HCT116 (cell line): ENCODE results near the gene KISS1R.
A peak's percentile ranks its signal among the peaks of the same experiment; 100 is the strongest.

ENCODE experiments used
- ATF3 ChIP-seq: IDR thresholded peaks from 2 replicates; pipeline ENCODE4 v1.6.1; 2012
- CTCF ChIP-seq, 3 experiments: fragments of 200-600 bp in 1 of 3; sonication (generic) in 1 of 3; IDR thresholded peaks in 2 of 3; conservative IDR thresholded peaks in 1 of 3; 2 replicates each; pipeline ENCODE4 v1.5.1; 2012 to 2017; ENCODE audit warnings: low read depth in 2 of 3, low read length in 2 of 3, antibody characterized with exemption in 1 of 3, borderline replicate concordance in 1 of 3, control low read depth in 1 of 3, mild to moderate bottlenecking in 1 of 3, mixed read lengths in 1 of 3, mixed run types in 1 of 3, moderate library complexity in 1 of 3; ENCODE audit not compliant: insufficient read depth in 1 of 3
- EGR1 ChIP-seq: IDR thresholded peaks from 2 replicates; pipeline ENCODE4 v1.6.1; 2012; ENCODE audit warnings: low read depth
- ELF1 ChIP-seq: IDR thresholded peaks from 2 replicates; pipeline ENCODE4 v1.6.1; 2012; ENCODE audit warnings: low read depth, borderline replicate concordance
- EZH2 ChIP-seq: fragments of 200-600 bp; sonication (generic); IDR thresholded peaks from 2 replicates; pipeline ENCODE4 v1.6.1; 2017; ENCODE audit warnings: antibody characterized with exemption, mixed run types
- EZH2phosphoT487 ChIP-seq: fragments of 200-600 bp; IDR thresholded peaks from 2 replicates; pipeline ENCODE4 v1.6.1; 2018; ENCODE audit warnings: antibody characterized with exemption, borderline replicate concordance
- MAX ChIP-seq: IDR thresholded peaks from 2 replicates; pipeline ENCODE4 v1.6.1; 2012
- POLR2A ChIP-seq: IDR thresholded peaks from 2 replicates; pipeline ENCODE4 v1.7.0; 2011; ENCODE audit warnings: borderline replicate concordance; ENCODE audit not compliant: insufficient read depth, insufficient read length; ENCODE audit errors: extremely low read depth
- POLR2AphosphoS5 ChIP-seq: IDR thresholded peaks from 2 replicates; pipeline ENCODE4 v1.6.1; 2011; ENCODE audit warnings: mild to moderate bottlenecking, low read depth, low read length, moderate library complexity
- RAD21 ChIP-seq: IDR thresholded peaks from 2 replicates; pipeline ENCODE4 v1.6.1; 2012; ENCODE audit warnings: low read depth, mild to moderate bottlenecking
- SP1 ChIP-seq: IDR thresholded peaks from 2 replicates; pipeline ENCODE4 v1.6.1; 2012; ENCODE audit warnings: low read depth
- TCF7L2 ChIP-seq: IDR thresholded peaks from 2 replicates; pipeline ENCODE4 v1.7.0; 2011; ENCODE audit warnings: borderline replicate concordance, inconsistent platforms; ENCODE audit not compliant: insufficient read depth, insufficient read length; ENCODE audit errors: extremely low read depth
- TF ChIP-seq, protein P1 (sequence below): IDR thresholded peaks from 2 replicates; pipeline ENCODE4 v1.6.1; 2011; ENCODE audit warnings: mild to moderate bottlenecking, low read length, moderate library complexity; ENCODE audit not compliant: insufficient replicate concordance; ENCODE audit errors: extremely low read depth

GRCh38 chr19:917323-918151 is at the start of gene KISS1R:
- peak; percentile 70 to 98 (median 74) for TF ChIP-seq CTCF (IDR thresholded peaks at IDR 0.05 in 2 of 3, conservative IDR thresholded peaks at IDR 0.05 in 1 of 3; ENCODE audit: borderline replicate concordance in 1 of 3, insufficient read depth in 1 of 3, low read depth in 2 of 3, low read length in 2 of 3)
- no peak for TF ChIP-seq ELF1
- no peak for TF ChIP-seq POLR2AphosphoS5
- TF ChIP-seq TCF7L2: no peak
- TF ChIP-seq MAX: peak; percentile 76
- TF ChIP-seq EZH2: no peak
- TF ChIP-seq POLR2A: peak; percentile 41
- no peak for TF ChIP-seq EZH2phosphoT487
- TF ChIP-seq, protein P1, sequence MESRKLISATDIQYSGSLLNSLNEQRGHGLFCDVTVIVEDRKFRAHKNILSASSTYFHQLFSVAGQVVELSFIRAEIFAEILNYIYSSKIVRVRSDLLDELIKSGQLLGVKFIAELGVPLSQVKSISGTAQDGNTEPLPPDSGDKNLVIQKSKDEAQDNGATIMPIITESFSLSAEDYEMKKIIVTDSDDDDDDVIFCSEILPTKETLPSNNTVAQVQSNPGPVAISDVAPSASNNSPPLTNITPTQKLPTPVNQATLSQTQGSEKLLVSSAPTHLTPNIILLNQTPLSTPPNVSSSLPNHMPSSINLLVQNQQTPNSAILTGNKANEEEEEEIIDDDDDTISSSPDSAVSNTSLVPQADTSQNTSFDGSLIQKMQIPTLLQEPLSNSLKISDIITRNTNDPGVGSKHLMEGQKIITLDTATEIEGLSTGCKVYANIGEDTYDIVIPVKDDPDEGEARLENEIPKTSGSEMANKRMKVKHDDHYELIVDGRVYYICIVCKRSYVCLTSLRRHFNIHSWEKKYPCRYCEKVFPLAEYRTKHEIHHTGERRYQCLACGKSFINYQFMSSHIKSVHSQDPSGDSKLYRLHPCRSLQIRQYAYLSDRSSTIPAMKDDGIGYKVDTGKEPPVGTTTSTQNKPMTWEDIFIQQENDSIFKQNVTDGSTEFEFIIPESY: no peak
- no peak for TF ChIP-seq ATF3
- TF ChIP-seq RAD21: peak; percentile 99
- no peak for TF ChIP-seq EGR1
- TF ChIP-seq SP1: no peak
